DND-41 (cell line): ENCODE data around the gene SH2D6.

Source experiments
- ATAC-seq: fragments of 200-7000 bp; cut with Tn5 transposase; 3 replicates; pipeline ENCODE4 v1.9.1; 2021; ENCODE audit warnings: low read depth; ENCODE audit not compliant: insufficient read depth
- DNase-seq: peaks from one replicate; pipeline ENCODE4 v3.0.0-alpha.2; 2020
- H2AFZ ChIP-seq: 2 replicates; pipeline ENCODE4 v1.6.0; 2012; ENCODE audit warnings: low read depth, low read length
- H3K27ac ChIP-seq: 2 replicates; pipeline ENCODE4 v1.5.1; 2012; ENCODE audit warnings: low read length, inconsistent platforms
- H3K27me3 ChIP-seq: fragments of 200-600 bp; sonication (generic); 2 replicates; pipeline ENCODE4 v1.6.0; 2012; ENCODE audit warnings: low read length, mild to moderate bottlenecking, inconsistent platforms; ENCODE audit not compliant: insufficient read depth, poor library complexity
- H3K36me3 ChIP-seq: 2 replicates; pipeline ENCODE4 v1.5.1; 2012; ENCODE audit warnings: low read length, inconsistent platforms; ENCODE audit not compliant: insufficient read depth
- H3K4me1 ChIP-seq: 2 replicates; pipeline ENCODE4 v1.5.1; 2012; ENCODE audit warnings: mild to moderate bottlenecking, low read length; ENCODE audit not compliant: insufficient read depth
- H3K4me2 ChIP-seq: 2 replicates; pipeline ENCODE4 v1.6.0; 2012; ENCODE audit warnings: mild to moderate bottlenecking, moderate library complexity, low read length, inconsistent platforms; ENCODE audit not compliant: insufficient read depth
- H3K4me3 ChIP-seq, 2 experiments: fragments of 200-600 bp in 1 of 2; shearing (Covaris generic) in 1 of 2; 2 replicates each; pipeline ENCODE4 v1.5.1; 2012 to 2016; ENCODE audit warnings: inconsistent platforms in 2 of 2, low read length in 2 of 2, mild to moderate bottlenecking in 2 of 2, low read depth in 1 of 2, moderate library complexity in 1 of 2
- H3K79me2 ChIP-seq: 2 replicates; pipeline ENCODE4 v1.6.0; 2012; ENCODE audit warnings: low read length, inconsistent platforms; ENCODE audit not compliant: insufficient read depth
- H3K9ac ChIP-seq: 2 replicates; pipeline ENCODE4 v1.6.0; 2012; ENCODE audit warnings: low read depth, mild to moderate bottlenecking, inconsistent platforms, low read length, moderate library complexity
- H3K9me3 ChIP-seq: 2 replicates; pipeline ENCODE4 v1.5.1; 2012; ENCODE audit warnings: low read length, moderate library complexity, mild to moderate bottlenecking, inconsistent platforms; ENCODE audit not compliant: insufficient read depth, severe bottlenecking
- H4K20me1 ChIP-seq: 2 replicates; pipeline ENCODE4 v1.6.0; 2012; ENCODE audit warnings: low read length; ENCODE audit not compliant: insufficient read depth
- EZH2 ChIP-seq: IDR thresholded peaks from 3 replicates; pipeline ENCODE4 v1.6.1; 2012; ENCODE audit warnings: borderline replicate concordance, low read depth, mild to moderate bottlenecking, moderate library complexity, low read length, inconsistent platforms; ENCODE audit not compliant: severe bottlenecking
- TF ChIP-seq, protein P1 (sequence below): IDR thresholded peaks from 2 replicates; pipeline ENCODE4 v1.5.1; 2012; ENCODE audit warnings: borderline replicate concordance, low read length, moderate library complexity, mild to moderate bottlenecking; ENCODE audit not compliant: poor library complexity, severe bottlenecking; ENCODE audit errors: extremely low read depth

Gene SH2D6

DNA sequence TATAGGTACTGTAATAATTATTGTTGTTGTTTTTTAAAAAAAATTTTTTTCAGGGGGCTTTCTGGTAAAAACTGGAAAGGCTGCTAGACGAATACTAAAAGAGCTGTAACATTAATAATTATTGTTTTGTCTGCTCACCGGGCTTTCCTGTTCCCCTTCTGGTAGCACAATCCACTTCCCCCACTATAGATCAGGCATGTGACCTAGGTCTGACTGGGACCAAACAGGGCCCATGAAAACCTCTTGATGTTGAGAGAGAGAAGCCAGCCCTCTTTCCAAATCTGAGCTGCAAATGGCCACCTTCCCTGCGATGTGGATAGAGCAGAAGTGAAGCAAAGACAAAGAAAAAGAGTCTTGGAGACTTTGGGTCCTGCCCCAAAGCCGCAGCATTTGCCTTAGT lies 23.4 kb downstream of the SH2D6 start:
- Histone ChIP-seq H3K9me3 (no peaks in the 10 kb centered on the region), H3K9ac (no peak overlapping the region), H3K79me2 (no peaks in the 10 kb centered on the region), H2AFZ (peak overlapping the region; percentile 42), H3K27ac (no peak overlapping the region), H3K27me3 (no peaks in the 10 kb centered on the region), H3K4me2 (no peak overlapping the region), H3K4me3 (no peak overlapping the region), H4K20me1 (no peaks in the 10 kb centered on the region), H3K4me1 (peaks cover 31% of the 10 kb centered on the region), H3K36me3 (no peaks in the 10 kb centered on the region)
- DNase-seq (no peak), ATAC-seq (no peak)
- no peak for TF ChIP-seq EZH2
- TF ChIP-seq, protein P1, sequence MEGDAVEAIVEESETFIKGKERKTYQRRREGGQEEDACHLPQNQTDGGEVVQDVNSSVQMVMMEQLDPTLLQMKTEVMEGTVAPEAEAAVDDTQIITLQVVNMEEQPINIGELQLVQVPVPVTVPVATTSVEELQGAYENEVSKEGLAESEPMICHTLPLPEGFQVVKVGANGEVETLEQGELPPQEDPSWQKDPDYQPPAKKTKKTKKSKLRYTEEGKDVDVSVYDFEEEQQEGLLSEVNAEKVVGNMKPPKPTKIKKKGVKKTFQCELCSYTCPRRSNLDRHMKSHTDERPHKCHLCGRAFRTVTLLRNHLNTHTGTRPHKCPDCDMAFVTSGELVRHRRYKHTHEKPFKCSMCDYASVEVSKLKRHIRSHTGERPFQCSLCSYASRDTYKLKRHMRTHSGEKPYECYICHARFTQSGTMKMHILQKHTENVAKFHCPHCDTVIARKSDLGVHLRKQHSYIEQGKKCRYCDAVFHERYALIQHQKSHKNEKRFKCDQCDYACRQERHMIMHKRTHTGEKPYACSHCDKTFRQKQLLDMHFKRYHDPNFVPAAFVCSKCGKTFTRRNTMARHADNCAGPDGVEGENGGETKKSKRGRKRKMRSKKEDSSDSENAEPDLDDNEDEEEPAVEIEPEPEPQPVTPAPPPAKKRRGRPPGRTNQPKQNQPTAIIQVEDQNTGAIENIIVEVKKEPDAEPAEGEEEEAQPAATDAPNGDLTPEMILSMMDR: no peak

DNA sequence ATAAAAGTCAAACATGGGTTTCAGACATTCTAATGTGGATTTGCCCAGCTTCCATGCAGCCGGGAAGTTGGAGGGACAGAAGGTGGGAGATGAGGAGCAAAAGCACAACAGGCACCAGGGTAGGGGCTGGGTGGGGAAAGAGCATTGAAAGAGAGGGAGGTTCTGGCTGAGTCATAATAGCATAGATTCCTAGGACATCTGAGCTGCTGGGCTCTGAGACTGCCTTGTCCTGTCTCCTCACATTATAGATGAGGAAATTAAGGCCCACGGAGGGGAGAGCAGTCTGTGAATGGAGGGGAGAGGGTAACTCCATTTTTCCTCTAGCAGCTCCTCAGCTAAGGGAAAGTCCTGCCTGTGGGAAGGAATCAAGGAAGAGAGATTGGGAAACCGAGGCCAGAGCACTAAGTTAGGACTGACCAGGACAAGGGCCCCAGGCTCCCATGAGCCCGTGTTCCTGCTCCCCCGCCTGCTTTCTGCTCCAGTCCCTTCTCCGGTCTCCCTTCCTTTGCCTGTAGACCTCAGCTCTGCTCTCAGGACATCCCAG lies 26.2 kb downstream of the SH2D6 start:
- H3K4me2 ChIP-seq: no peak overlapping the region
- TF ChIP-seq, protein P1: no peak
- TF ChIP-seq EZH2: no peak
- no peak for ATAC-seq

DNA sequence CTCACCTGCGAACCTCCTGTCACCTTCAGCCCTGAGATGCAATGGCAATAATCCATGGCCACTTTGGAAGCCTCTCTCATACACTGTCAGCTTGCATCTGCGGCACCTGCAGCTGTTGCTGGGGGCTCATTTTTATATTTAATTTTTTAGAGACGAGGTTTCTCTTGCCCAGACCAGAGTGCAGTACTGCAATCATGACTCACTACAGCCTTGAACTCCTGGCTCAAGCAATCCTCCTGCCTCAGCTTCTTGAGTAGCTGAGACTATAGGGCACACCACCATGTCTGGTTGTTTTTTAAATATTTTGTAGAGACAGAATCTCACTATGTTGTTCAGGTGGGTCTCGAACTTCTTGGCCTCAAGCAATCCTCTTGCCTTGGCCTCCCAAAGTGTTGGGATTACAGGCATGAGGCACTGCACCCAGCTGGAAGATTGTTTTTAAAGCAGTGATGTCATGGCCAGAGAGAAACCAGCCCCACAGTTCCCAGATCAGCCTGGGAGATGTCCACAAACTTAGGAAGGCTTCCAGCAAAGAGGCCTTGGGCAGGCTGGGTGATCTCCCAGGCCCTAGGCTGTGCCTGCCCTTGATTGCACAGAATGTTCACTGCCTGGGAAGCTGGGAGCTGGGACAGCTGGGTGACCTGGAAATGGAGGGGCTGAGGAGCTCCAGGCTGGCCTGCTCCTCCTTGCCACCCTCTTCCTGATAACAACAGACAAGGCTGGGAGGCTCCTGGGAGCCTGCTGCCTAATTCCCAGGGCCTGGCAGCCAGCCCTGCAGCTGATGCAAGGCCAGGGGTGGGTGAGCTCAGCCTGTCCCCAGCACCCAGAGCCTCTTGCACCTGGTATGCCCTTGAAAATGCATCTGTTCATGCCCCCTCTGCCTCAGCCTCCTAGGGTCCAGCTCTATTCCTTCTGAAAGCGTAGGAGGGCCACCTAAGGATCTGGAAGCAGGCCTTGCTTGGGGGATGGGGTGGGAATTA lies 27.1 kb downstream of the SH2D6 start:
- H3K4me2 ChIP-seq: no peak overlapping the region
- H3K9me3 ChIP-seq: no peaks in the 10 kb centered on the region
- peak; percentile 74 for ATAC-seq
- no peaks in the 10 kb centered on the region for H3K36me3 ChIP-seq
- H3K9ac ChIP-seq: peak overlapping the region; percentile 10; the same call in 1 of the 2 replicates
- no peak overlapping the region for H3K4me3 ChIP-seq
- peak overlapping the region; percentile 59 for H2AFZ ChIP-seq
- H4K20me1 ChIP-seq: no peaks in the 10 kb centered on the region
- H3K4me1 ChIP-seq: peaks cover 10% of the 10 kb centered on the region
- peak overlapping the region; percentile 66; the same call in 1 of the 2 replicates for H3K27ac ChIP-seq
- no peaks in the 10 kb centered on the region for H3K27me3 ChIP-seq
- H3K79me2 ChIP-seq: no peaks in the 10 kb centered on the region
- peak; percentile 60 for DNase-seq
- TF ChIP-seq EZH2: no peak
- TF ChIP-seq, protein P1: no peak

More for the DNA sequence above, 26.2 kb downstream of the SH2D6 start:
- H3K4me1 ChIP-seq: peaks cover 10% of the 10 kb centered on the region
- H3K4me3 ChIP-seq: no peak overlapping the region
- no peaks in the 10 kb centered on the region for H3K9me3 ChIP-seq
- no peaks in the 10 kb centered on the region for H3K36me3 ChIP-seq
- no peaks in the 10 kb centered on the region for H4K20me1 ChIP-seq
- H3K79me2 ChIP-seq: no peaks in the 10 kb centered on the region
- H3K9ac ChIP-seq: no peak overlapping the region
- H2AFZ ChIP-seq: no peak overlapping the region
- DNase-seq: no peak
- H3K27ac ChIP-seq: no peak overlapping the region
- H3K27me3 ChIP-seq: no peaks in the 10 kb centered on the region
